Measurements from ENCODE around the gene ISM1. TPM values are rescaled to one million over a fixed set of nuclear protein-coding genes. Genes with fewer than 3 reads are reported as not detected.

Gene ISM1
- total and polyA plus RNA-seq, 3 experiments from 2014 or later = 1.3 to 1.7 (median 1.6) TPM

GRCh38 chr20:13200767-13201500, 20.1 kb upstream of the ISM1 start:
- Mint-ChIP-seq H3K27me3 (peaks cover 0 to 15% of the 10 kb centered on the region in 2 donors), H3K4me1 (no peaks in the 10 kb centered on the region), H3K9me3 (peaks cover 0 to 2% (median 0%) of the 10 kb centered on the region in 5 donors), H3K27ac (peak overlapping the region in 1 of 8 donors; percentile 30), H3K36me3 (no peaks in the 10 kb centered on the region), H3K4me3 (no peak overlapping the region)
- H3K27ac ChIP-seq (ENCODE audit: low read depth, low read length) = no peak overlapping the region
- ChIA-PET POLR2A (no interaction called here), CTCF (no interaction called here)
- H3K9me3 ChIP-seq (ENCODE audit: low read length) = no peaks in the 10 kb centered on the region
- no peak overlapping the region for H3K4me3 ChIP-seq (ENCODE audit: low read length)
- no peaks in the 10 kb centered on the region for H3K27me3 ChIP-seq (ENCODE audit: insufficient read depth, low read length, poor library complexity, severe bottlenecking)
- DNase-seq = no peak
- no peaks in the 10 kb centered on the region for H3K36me3 ChIP-seq (ENCODE audit: insufficient read depth, low read length)
- no peaks in the 10 kb centered on the region for H3K4me1 ChIP-seq (ENCODE audit: insufficient read depth, low read length)

- no peak overlapping the region for H3K27ac ChIP-seq (ENCODE audit: low read depth, low read length)
- ChIA-PET POLR2A (no interaction called here), CTCF (interaction anchor here (0.9 kb wide), 1 partner anchor 42 kb away, joined by 3 read pairs; no protein-coding TSS in a partner anchor)
- H3K27ac Mint-ChIP-seq = no peak overlapping the region
- H3K36me3 Mint-ChIP-seq = no peaks in the 10 kb centered on the region
- H3K4me3 Mint-ChIP-seq = no peak overlapping the region
- no peaks in the 10 kb centered on the region for H3K9me3 ChIP-seq (ENCODE audit: low read length)
- H3K4me1 ChIP-seq (ENCODE audit: insufficient read depth, low read length) = no peaks in the 10 kb centered on the region
- H3K9me3 Mint-ChIP-seq = peaks cover 0 to 2% (median 0%) of the 10 kb centered on the region in 5 donors
- no peaks in the 10 kb centered on the region for H3K4me1 Mint-ChIP-seq
- no peak overlapping the region for H3K4me3 ChIP-seq (ENCODE audit: low read length)
- no peak for DNase-seq
- H3K27me3 ChIP-seq (ENCODE audit: insufficient read depth, low read length, poor library complexity, severe bottlenecking) = no peaks in the 10 kb centered on the region
- H3K27me3 Mint-ChIP-seq = peaks cover 0 to 15% of the 10 kb centered on the region in 2 donors
- H3K36me3 ChIP-seq (ENCODE audit: insufficient read depth, low read length) = no peaks in the 10 kb centered on the region
Observed at GRCh38 chr20:13202565-13202964, 18.5 kb upstream of the ISM1 start.

GRCh38 chr20:13205425-13205824, 15.6 kb upstream of the ISM1 start:
- H3K36me3 ChIP-seq (ENCODE audit: insufficient read depth, low read length) = no peaks in the 10 kb centered on the region
- Mint-ChIP-seq H3K27me3 (peaks cover 0 to 18% of the 10 kb centered on the region in 2 donors), H3K4me3 (no peak overlapping the region), H3K27ac (no peak overlapping the region), H3K4me1 (no peaks in the 10 kb centered on the region), H3K36me3 (no peaks in the 10 kb centered on the region), H3K9me3 (no peaks in the 10 kb centered on the region)
- no peak for DNase-seq
- POLR2A ChIA-PET = no interaction called here
- no peaks in the 10 kb centered on the region for H3K27me3 ChIP-seq (ENCODE audit: insufficient read depth, low read length, poor library complexity, severe bottlenecking)
- CTCF ChIA-PET = no interaction called here
- no peaks in the 10 kb centered on the region for H3K9me3 ChIP-seq (ENCODE audit: low read length)
- no peak overlapping the region for H3K27ac ChIP-seq (ENCODE audit: low read depth, low read length)
- no peaks in the 10 kb centered on the region for H3K4me1 ChIP-seq (ENCODE audit: insufficient read depth, low read length)
- H3K4me3 ChIP-seq (ENCODE audit: low read length) = no peak overlapping the region

GRCh38 chr20:13205848-13206434, 15.1 kb upstream of the ISM1 start:
- no peak for DNase-seq
- no peak overlapping the region for H3K4me3 ChIP-seq (ENCODE audit: low read length)
- Mint-ChIP-seq H3K27me3 (peaks cover 0 to 15% of the 10 kb centered on the region in 2 donors), H3K27ac (no peak overlapping the region), H3K36me3 (no peaks in the 10 kb centered on the region), H3K4me1 (no peaks in the 10 kb centered on the region), H3K4me3 (no peak overlapping the region), H3K9me3 (no peaks in the 10 kb centered on the region)
- ChIA-PET CTCF (no interaction called here), POLR2A (no interaction called here)
- no peak overlapping the region for H3K27ac ChIP-seq (ENCODE audit: low read depth, low read length)
- H3K4me1 ChIP-seq (ENCODE audit: insufficient read depth, low read length) = no peaks in the 10 kb centered on the region
- H3K36me3 ChIP-seq (ENCODE audit: insufficient read depth, low read length) = no peaks in the 10 kb centered on the region
- no peaks in the 10 kb centered on the region for H3K27me3 ChIP-seq (ENCODE audit: insufficient read depth, low read length, poor library complexity, severe bottlenecking)
- H3K9me3 ChIP-seq (ENCODE audit: low read length) = no peaks in the 10 kb centered on the region

GRCh38 chr20:13207016-13207415, 14.1 kb upstream of the ISM1 start:
- Mint-ChIP-seq H3K27me3 (peaks cover 0 to 16% of the 10 kb centered on the region in 2 donors), H3K9me3 (peaks cover 0 to under 1% (median 0%) of the 10 kb centered on the region in 5 donors), H3K27ac (no peak overlapping the region), H3K4me3 (no peak overlapping the region), H3K36me3 (no peaks in the 10 kb centered on the region), H3K4me1 (no peaks in the 10 kb centered on the region)
- Histone ChIP-seq H3K4me3 (ENCODE audit: low read length) (no peak overlapping the region), H3K4me1 (ENCODE audit: insufficient read depth, low read length) (no peaks in the 10 kb centered on the region), H3K9me3 (ENCODE audit: low read length) (no peaks in the 10 kb centered on the region), H3K36me3 (ENCODE audit: insufficient read depth, low read length) (no peaks in the 10 kb centered on the region), H3K27me3 (ENCODE audit: insufficient read depth, low read length, poor library complexity, severe bottlenecking) (no peaks in the 10 kb centered on the region), H3K27ac (ENCODE audit: low read depth, low read length) (no peak overlapping the region)
- ChIA-PET POLR2A (no interaction called here), CTCF (no interaction called here)
- no peak for DNase-seq

- Mint-ChIP-seq H3K9me3 (peaks cover 0 to 2% (median 0%) of the 10 kb centered on the region in 5 donors), H3K27ac (no peak overlapping the region), H3K4me3 (no peak overlapping the region), H3K27me3 (peaks cover 14 to 44% of the 10 kb centered on the region in 2 donors), H3K36me3 (no peaks in the 10 kb centered on the region), H3K4me1 (peaks cover 0 to 4% (median 0%) of the 10 kb centered on the region in 3 donors)
- Histone ChIP-seq H3K4me1 (ENCODE audit: insufficient read depth, low read length) (no peaks in the 10 kb centered on the region), H3K27me3 (ENCODE audit: insufficient read depth, low read length, poor library complexity, severe bottlenecking) (no peaks in the 10 kb centered on the region), H3K27ac (ENCODE audit: low read depth, low read length) (no peak overlapping the region), H3K9me3 (ENCODE audit: low read length) (no peaks in the 10 kb centered on the region), H3K4me3 (ENCODE audit: low read length) (no peak overlapping the region), H3K36me3 (ENCODE audit: insufficient read depth, low read length) (no peaks in the 10 kb centered on the region)
- ChIA-PET POLR2A (no interaction called here), CTCF (no interaction called here)
- DNase-seq = no peak
Observed at GRCh38 chr20:13211956-13212618, 9.0 kb upstream of the ISM1 start.

GRCh38 chr20:13212750-13213149, 8.3 kb upstream of the ISM1 start:
- no peaks in the 10 kb centered on the region for H3K4me1 ChIP-seq (ENCODE audit: insufficient read depth, low read length)
- no peak for DNase-seq
- POLR2A ChIA-PET = no interaction called here
- H3K9me3 Mint-ChIP-seq = peaks cover 0 to 2% (median 0%) of the 10 kb centered on the region in 5 donors
- no peak overlapping the region for H3K4me3 Mint-ChIP-seq
- CTCF ChIA-PET = no interaction called here
- H3K4me3 ChIP-seq (ENCODE audit: low read length) = no peak overlapping the region
- H3K36me3 Mint-ChIP-seq = no peaks in the 10 kb centered on the region
- no peak overlapping the region for H3K27ac ChIP-seq (ENCODE audit: low read depth, low read length)
- H3K27me3 Mint-ChIP-seq = peaks cover 18 to 48% of the 10 kb centered on the region in 2 donors
- no peaks in the 10 kb centered on the region for H3K9me3 ChIP-seq (ENCODE audit: low read length)
- no peaks in the 10 kb centered on the region for H3K27me3 ChIP-seq (ENCODE audit: insufficient read depth, low read length, poor library complexity, severe bottlenecking)
- no peak overlapping the region for H3K27ac Mint-ChIP-seq
- H3K36me3 ChIP-seq (ENCODE audit: insufficient read depth, low read length) = no peaks in the 10 kb centered on the region
- peaks cover 0 to 4% (median 0%) of the 10 kb centered on the region in 3 donors for H3K4me1 Mint-ChIP-seq

GRCh38 chr20:13213335-13213734, 7.7 kb upstream of the ISM1 start:
- Histone ChIP-seq H3K27ac (ENCODE audit: low read depth, low read length) (no peak overlapping the region), H3K4me1 (ENCODE audit: insufficient read depth, low read length) (no peaks in the 10 kb centered on the region), H3K4me3 (ENCODE audit: low read length) (no peak overlapping the region), H3K27me3 (ENCODE audit: insufficient read depth, low read length, poor library complexity, severe bottlenecking) (no peaks in the 10 kb centered on the region), H3K9me3 (ENCODE audit: low read length) (no peaks in the 10 kb centered on the region), H3K36me3 (ENCODE audit: insufficient read depth, low read length) (no peaks in the 10 kb centered on the region)
- Mint-ChIP-seq H3K36me3 (no peaks in the 10 kb centered on the region), H3K27ac (no peak overlapping the region), H3K4me1 (peaks cover 0 to 4% (median 0%) of the 10 kb centered on the region in 3 donors), H3K4me3 (no peak overlapping the region), H3K9me3 (peaks cover 0 to 2% (median 0%) of the 10 kb centered on the region in 5 donors), H3K27me3 (peaks cover 21 to 53% of the 10 kb centered on the region in 2 donors)
- CTCF ChIA-PET = no interaction called here
- POLR2A ChIA-PET = no interaction called here
- no peak for DNase-seq

Measured in CD8-positive, alpha-beta memory T cell (primary cell).